B cell (primary cell): ENCODE data around the gene ANKS1B.

Source experiments
- EZH2 ChIP-seq: IDR thresholded peaks from 2 replicates; pipeline ENCODE4 v1.6.1; 2012; ENCODE audit warnings: borderline replicate concordance, low read depth, mild to moderate bottlenecking, moderate library complexity, low read length; ENCODE audit not compliant: insufficient read depth, poor library complexity, severe bottlenecking
- TF ChIP-seq, protein P1 (sequence below): fragments of 200-600 bp; IDR thresholded peaks from one replicate; pipeline ENCODE4 v1.8.0; 2022; ENCODE audit warnings: antibody characterized with exemption, mild to moderate bottlenecking

DNA sequence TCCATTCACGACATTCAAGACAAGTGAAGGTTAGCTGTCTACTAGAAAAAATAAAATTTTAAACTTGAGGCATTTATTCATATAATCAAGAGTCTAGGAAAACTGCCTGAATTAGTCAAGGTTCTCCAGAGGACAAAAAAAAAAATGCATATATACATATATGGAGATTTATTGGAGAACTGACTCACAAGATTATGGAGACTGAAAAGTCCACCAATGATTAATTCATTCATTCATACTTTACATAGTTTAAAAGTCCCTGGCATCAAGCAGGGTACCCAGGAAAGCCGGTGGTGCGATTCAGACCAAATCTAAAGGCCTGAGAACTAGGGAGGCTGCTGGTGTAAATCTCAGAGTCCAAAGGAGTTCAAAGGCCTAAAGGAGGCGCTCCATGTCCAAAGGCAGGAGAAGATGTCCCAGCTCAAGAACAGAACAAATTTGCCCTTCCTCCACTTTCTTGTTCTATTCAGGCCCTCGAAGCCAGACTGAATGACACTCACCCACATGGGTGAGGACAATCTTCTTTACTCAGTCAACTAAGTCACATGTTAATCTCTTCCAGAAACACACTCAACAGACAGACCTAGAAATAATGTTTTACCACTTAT is 64.3 kb downstream of the ANKS1B start:
- TF ChIP-seq, protein P1, sequence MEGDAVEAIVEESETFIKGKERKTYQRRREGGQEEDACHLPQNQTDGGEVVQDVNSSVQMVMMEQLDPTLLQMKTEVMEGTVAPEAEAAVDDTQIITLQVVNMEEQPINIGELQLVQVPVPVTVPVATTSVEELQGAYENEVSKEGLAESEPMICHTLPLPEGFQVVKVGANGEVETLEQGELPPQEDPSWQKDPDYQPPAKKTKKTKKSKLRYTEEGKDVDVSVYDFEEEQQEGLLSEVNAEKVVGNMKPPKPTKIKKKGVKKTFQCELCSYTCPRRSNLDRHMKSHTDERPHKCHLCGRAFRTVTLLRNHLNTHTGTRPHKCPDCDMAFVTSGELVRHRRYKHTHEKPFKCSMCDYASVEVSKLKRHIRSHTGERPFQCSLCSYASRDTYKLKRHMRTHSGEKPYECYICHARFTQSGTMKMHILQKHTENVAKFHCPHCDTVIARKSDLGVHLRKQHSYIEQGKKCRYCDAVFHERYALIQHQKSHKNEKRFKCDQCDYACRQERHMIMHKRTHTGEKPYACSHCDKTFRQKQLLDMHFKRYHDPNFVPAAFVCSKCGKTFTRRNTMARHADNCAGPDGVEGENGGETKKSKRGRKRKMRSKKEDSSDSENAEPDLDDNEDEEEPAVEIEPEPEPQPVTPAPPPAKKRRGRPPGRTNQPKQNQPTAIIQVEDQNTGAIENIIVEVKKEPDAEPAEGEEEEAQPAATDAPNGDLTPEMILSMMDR = no peak
- TF ChIP-seq EZH2 = no peak
